Aorta (tissue), 5 donors: ENCODE results near the gene EVL. TPM values are rescaled to one million over a fixed set of nuclear protein-coding genes. Genes with fewer than 3 reads are reported as not detected.

Source experiments
- ATAC-seq: fragments of 200-7000 bp; cut with Tn5 transposase; one replicate; pipeline ENCODE4 v1.9.1; 2022; ENCODE audit warnings: moderate library complexity; ENCODE audit not compliant: low FRiP score
- DNase-seq, 2 donors: peaks; one replicate each; pipeline ENCODE4 v3.0.0-alpha.2; 2020
- H3K27ac ChIP-seq, 2 donors: one replicate each; pipeline ENCODE4 v1.5.1; 2013; ENCODE audit warnings: low read length in 2 of 2, mild to moderate bottlenecking in 2 of 2, moderate library complexity in 2 of 2, control low read depth in 1 of 2, inconsistent platforms in 1 of 2, low read depth in 1 of 2
- H3K27me3 ChIP-seq, 2 donors: one replicate each; pipeline ENCODE4 v1.6.1; 2013; ENCODE audit warnings: control low read depth in 1 of 2, low read length in 1 of 2, mild to moderate bottlenecking in 1 of 2, moderate library complexity in 1 of 2; ENCODE audit not compliant: insufficient read depth in 2 of 2, control insufficient read depth in 1 of 2
- H3K36me3 ChIP-seq, 2 donors: one replicate each; pipeline ENCODE4 v1.6.1; 2013; ENCODE audit warnings: control low read depth in 1 of 2, low read length in 1 of 2, mild to moderate bottlenecking in 1 of 2; ENCODE audit not compliant: insufficient read depth in 2 of 2, control insufficient read depth in 1 of 2
- H3K4me1 ChIP-seq, 2 donors: one replicate each; pipeline ENCODE4 v1.6.1; 2013; ENCODE audit warnings: low read length in 2 of 2, control low read depth in 1 of 2, mild to moderate bottlenecking in 1 of 2, moderate library complexity in 1 of 2; ENCODE audit not compliant: insufficient read depth in 2 of 2, control insufficient read depth in 1 of 2
- H3K4me3 ChIP-seq, 2 donors: one replicate each; pipeline ENCODE4 v1.5.1; 2013; ENCODE audit warnings: low read length in 2 of 2, control low read depth in 1 of 2, mild to moderate bottlenecking in 1 of 2
- H3K9me3 ChIP-seq: one replicate; pipeline ENCODE4 v1.6.1; 2013; ENCODE audit warnings: mild to moderate bottlenecking, low read length; ENCODE audit not compliant: control insufficient read depth
- WGBS, 2 donors: extraction: QIAGEN DNeasy Blood & Tissue Kit; methylation state at CpG; one replicate each; pipeline ENCODE4 v1.1.7; 2013; 5-methylcytosine and 5-hydroxymethylcytosine counted together
- intact Hi-C, 2 donors: fragments of 100-400 bp; cut with DNase I; formaldehyde crosslinking; loops; one replicate each; pipeline versions ENCODE4 v1.14.2 to v1.15.0; 2022
- polyA plus RNA-seq, 2 donors: library from polyadenylated mRNA; stranded (reverse); fragments of 200-250 nt; gene quantifications; one replicate each; pipeline ENCODE4 v1.2.3, GENCODE V29; 2013
- total RNA-seq, 2 donors: library from RNA; stranded (reverse); fragmentation: NEBNext Ultra II Directional; extraction: Animal tissue kit (Norgen Biotek cat#: 25700); gene quantifications; one replicate each; pipeline ENCODE4 v1.2.1, GENCODE V29; 2021
- donor health status: healthy with polysubstance abuse.
- donor health status: Bipolar disorder and iron deficiency.
- donor health status: DM: no; HTN: no; CAD: no.
- donor health status: DM: no; HTN: no; CAD: no.
- donor health status: DM: yes; HTN: yes; CAD: no.

The EVL gene
- total and polyA plus RNA-seq, 4 donors: 21.3 to 133 (median 55.7) TPM

- Histone ChIP-seq H3K9me3 (no peaks in the 10 kb centered on the region), H3K36me3 (no peaks in the 10 kb centered on the region), H3K4me3 (no peak overlapping the region), H3K27ac (peak overlapping the region; percentile 3 to 66), H3K27me3 (no peaks in the 10 kb centered on the region), H3K4me1 (peaks cover 0 to 5% of the 10 kb centered on the region in 2 donors)
- DNase-seq (peak in 1 of 2 donors; percentile 73), ATAC-seq (no peak)
- intact Hi-C loops: loop anchor here in 1 of 2 donors (2.0 to 5.0 kb wide), 3 partner anchors 83 to 123 kb away; no protein-coding TSS in a partner anchor
- 88 to 91% methylated on average over 16 of the region's 16 CpGs for WGBS, 2 donors
Observed at GRCh38 chr14:100105357-100106169, 40.3 kb downstream of the EVL start.

- WGBS, 2 donors: 90 to 91% methylated on average over 17 of the region's 17 CpGs
- intact Hi-C loops: loop anchor here in 1 of 2 donors (5.0 kb wide), 2 partner anchors 84 to 86 kb away; no protein-coding TSS in a partner anchor
- no peak for DNase-seq
- Histone ChIP-seq H3K27ac (no peak overlapping the region), H3K36me3 (no peaks in the 10 kb centered on the region), H3K4me1 (peaks cover 0 to 5% of the 10 kb centered on the region in 2 donors), H3K4me3 (no peak overlapping the region), H3K27me3 (no peaks in the 10 kb centered on the region), H3K9me3 (no peaks in the 10 kb centered on the region)
- no peak for ATAC-seq
Observed at GRCh38 chr14:100106250-100107112, 41.3 kb downstream of the EVL start.

- no peak overlapping the region for H3K27ac ChIP-seq
- 81 to 85% methylated on average over 5 of the region's 5 CpGs for WGBS, 2 donors
Observed at GRCh38 chr14:100107236-100107635, 42.0 kb downstream of the EVL start.

GRCh38 chr14:100108042-100108825, 43.0 kb downstream of the EVL start:
- intact Hi-C loops: loop anchor here (2.0 to 5.0 kb wide), 3 partner anchors 84 to 125 kb away; no protein-coding TSS in a partner anchor
- Histone ChIP-seq H3K9me3 (no peaks in the 10 kb centered on the region), H3K4me1 (peaks cover 0 to 5% of the 10 kb centered on the region in 2 donors), H3K27ac (no peak overlapping the region), H3K27me3 (no peaks in the 10 kb centered on the region), H3K4me3 (no peak overlapping the region), H3K36me3 (no peaks in the 10 kb centered on the region)
- WGBS, 2 donors: 38 to 39% methylated on average over 13 of the region's 13 CpGs
- peak; percentile 82 for ATAC-seq
- peak; percentile 87 to 94 for DNase-seq

More at GRCh38 chr14:100107236-100107635, 42.0 kb downstream of the EVL start:
- no peaks in the 10 kb centered on the region for H3K9me3 ChIP-seq
- peaks cover 0 to 5% of the 10 kb centered on the region in 2 donors for H3K4me1 ChIP-seq
- no peaks in the 10 kb centered on the region for H3K27me3 ChIP-seq
- no peak for ATAC-seq
- intact Hi-C loops: loop anchor here in 1 of 2 donors (5.0 kb wide), 2 partner anchors 85 kb away; no protein-coding TSS in a partner anchor
- no peaks in the 10 kb centered on the region for H3K36me3 ChIP-seq
- no peak for DNase-seq
- H3K4me3 ChIP-seq: no peak overlapping the region

- Histone ChIP-seq H3K4me3 (no peak overlapping the region), H3K36me3 (no peaks in the 10 kb centered on the region), H3K27ac (no peak overlapping the region), H3K4me1 (peaks cover 0 to 5% of the 10 kb centered on the region in 2 donors), H3K27me3 (no peaks in the 10 kb centered on the region), H3K9me3 (no peaks in the 10 kb centered on the region)
- intact Hi-C loops: loop anchor here (2.0 to 5.0 kb wide), 3 partner anchors 83 to 126 kb away; no protein-coding TSS in a partner anchor
- DNase-seq (no peak), ATAC-seq (no peak)
- WGBS, 2 donors: 71 to 72% methylated on average over 10 of the region's 10 CpGs
Observed at GRCh38 chr14:100108840-100109593, 43.8 kb downstream of the EVL start.

GRCh38 chr14:100109594-100109955, 44.4 kb downstream of the EVL start:
- ATAC-seq: no peak
- H3K4me1 ChIP-seq: peaks cover 0 to 5% of the 10 kb centered on the region in 2 donors
- no peaks in the 10 kb centered on the region for H3K36me3 ChIP-seq
- intact Hi-C loops: loop anchor here (2.0 to 5.0 kb wide), 3 partner anchors 83 to 127 kb away; no protein-coding TSS in a partner anchor
- no peak overlapping the region for H3K4me3 ChIP-seq
- H3K27me3 ChIP-seq: no peaks in the 10 kb centered on the region
- H3K9me3 ChIP-seq: no peaks in the 10 kb centered on the region
- H3K27ac ChIP-seq: no peak overlapping the region
- no peak for DNase-seq
- WGBS, 2 donors: 96 to 98% methylated on average over 9 of the region's 9 CpGs

- Histone ChIP-seq H3K4me3 (no peak overlapping the region), H3K36me3 (no peaks in the 10 kb centered on the region), H3K27me3 (no peaks in the 10 kb centered on the region), H3K4me1 (no peaks in the 10 kb centered on the region), H3K9me3 (no peaks in the 10 kb centered on the region), H3K27ac (no peak overlapping the region)
- ATAC-seq (no peak), DNase-seq (no peak)
- intact Hi-C loops: no loop called here
- WGBS, 2 donors: 91 to 92% methylated on average over 6 of the region's 6 CpGs
Observed at GRCh38 chr14:100110816-100111215, 45.6 kb downstream of the EVL start.
